ENCODE data around the gene DNAJC13. TPM values are rescaled to one million over a fixed set of nuclear protein-coding genes. Genes with fewer than 3 reads are reported as not detected.

The DNAJC13 gene
- total and polyA plus RNA-seq, 11 donors = 6.6 to 45.1 (median 29.8) TPM

DNA sequence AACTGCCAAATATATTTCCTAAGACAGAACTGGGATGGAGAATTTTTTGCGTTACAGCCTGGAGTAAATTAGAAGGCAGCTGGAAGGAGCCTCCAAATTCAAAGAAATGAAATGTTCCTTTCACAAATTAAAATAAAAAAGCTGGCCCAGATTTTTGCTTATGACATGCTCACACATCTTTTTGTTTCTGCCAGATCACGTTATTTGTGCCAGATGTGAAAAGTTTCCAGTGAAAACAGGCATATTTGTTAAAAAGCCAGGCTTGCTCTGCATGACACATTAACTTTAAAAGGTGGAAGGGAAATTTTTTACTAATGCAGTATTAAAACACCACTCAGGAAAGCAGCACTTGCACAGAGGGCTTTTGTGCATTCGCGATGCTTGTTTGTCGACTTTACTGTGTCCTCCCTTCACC, 156.5 kb downstream of the DNAJC13 start:
- peak overlapping the region in 5 of 12 donors; percentile 24 to 53 (median 51) for H3K27ac ChIP-seq
- H3K36me3 ChIP-seq = peaks cover 0 to 60% (median 42%) of the 10 kb centered on the region in 9 donors
- H3K4me3 ChIP-seq = no peak overlapping the region
- H3K4me1 ChIP-seq = peaks cover 0 to 21% (median 7%) of the 10 kb centered on the region in 12 donors
- no peaks in the 10 kb centered on the region for H3K27me3 ChIP-seq
- peaks cover 0 to 6% (median 0%) of the 10 kb centered on the region in 12 donors for H3K9me3 ChIP-seq
- ATAC-seq (peak in 2 of 4 donors; percentile 24 to 46), DNase-seq (no peak)
- WGBS, 4 donors = 70 to 84% (median 79%) methylated on average over 5 of the region's 5 CpGs
- TF ChIP-seq, protein P1, sequence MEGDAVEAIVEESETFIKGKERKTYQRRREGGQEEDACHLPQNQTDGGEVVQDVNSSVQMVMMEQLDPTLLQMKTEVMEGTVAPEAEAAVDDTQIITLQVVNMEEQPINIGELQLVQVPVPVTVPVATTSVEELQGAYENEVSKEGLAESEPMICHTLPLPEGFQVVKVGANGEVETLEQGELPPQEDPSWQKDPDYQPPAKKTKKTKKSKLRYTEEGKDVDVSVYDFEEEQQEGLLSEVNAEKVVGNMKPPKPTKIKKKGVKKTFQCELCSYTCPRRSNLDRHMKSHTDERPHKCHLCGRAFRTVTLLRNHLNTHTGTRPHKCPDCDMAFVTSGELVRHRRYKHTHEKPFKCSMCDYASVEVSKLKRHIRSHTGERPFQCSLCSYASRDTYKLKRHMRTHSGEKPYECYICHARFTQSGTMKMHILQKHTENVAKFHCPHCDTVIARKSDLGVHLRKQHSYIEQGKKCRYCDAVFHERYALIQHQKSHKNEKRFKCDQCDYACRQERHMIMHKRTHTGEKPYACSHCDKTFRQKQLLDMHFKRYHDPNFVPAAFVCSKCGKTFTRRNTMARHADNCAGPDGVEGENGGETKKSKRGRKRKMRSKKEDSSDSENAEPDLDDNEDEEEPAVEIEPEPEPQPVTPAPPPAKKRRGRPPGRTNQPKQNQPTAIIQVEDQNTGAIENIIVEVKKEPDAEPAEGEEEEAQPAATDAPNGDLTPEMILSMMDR (IDR thresholded peaks at IDR 0.05) = no peak
- no peak for TF ChIP-seq POLR2A (IDR thresholded peaks at IDR 0.05)
- intact Hi-C loops (cut with DNase I) = no loop called here

DNA sequence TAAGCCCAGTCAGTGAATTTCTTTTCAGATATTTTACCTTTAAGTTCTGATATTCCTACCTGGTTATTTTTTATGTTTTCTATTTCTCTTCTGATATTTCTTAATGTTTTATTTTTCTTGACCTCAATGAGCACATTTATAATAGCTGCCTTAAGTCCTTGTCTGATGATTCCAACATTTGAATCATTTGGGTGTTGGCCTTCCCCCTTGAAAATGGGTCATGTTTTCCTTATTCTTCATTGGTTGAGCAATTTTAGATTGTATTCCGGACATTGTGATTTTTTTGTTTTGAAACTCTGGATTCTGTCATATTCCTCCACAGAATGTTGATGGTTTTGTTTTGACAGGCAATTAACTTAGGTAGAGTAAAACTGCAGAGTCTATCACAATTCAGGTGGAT, 170.1 kb downstream of the DNAJC13 start:
- Histone ChIP-seq H3K27ac (no peak overlapping the region), H3K27me3 (no peaks in the 10 kb centered on the region), H3K9me3 (peaks cover 0 to 4% (median 0%) of the 10 kb centered on the region in 12 donors), H3K36me3 (peaks cover 0 to 33% (median 4%) of the 10 kb centered on the region in 9 donors), H3K4me1 (no peaks in the 10 kb centered on the region), H3K4me3 (no peak overlapping the region)
- intact Hi-C loops (cut with DNase I) = no loop called here
- WGBS, 4 donors = 78 to 88% (median 80%) methylated on average over 1 of the region's 1 CpG
- ATAC-seq (no peak), DNase-seq (no peak)
- no peak for TF ChIP-seq POLR2A (IDR thresholded peaks at IDR 0.05)
- TF ChIP-seq, protein P1 (IDR thresholded peaks at IDR 0.05) = no peak

Other genes with a start within 250 kb of the DNAJC13 start
- gene ACP3, start 100.1 kb upstream of the DNAJC13 start, total RNA-seq = 1 to 10 TPM in 4 of 9 donors, under 1 TPM in 4, not detected in 1; 0.21 to 6.2 (median 1.0) TPM
- gene ACP3, start 100.1 kb upstream of the DNAJC13 start, polyA plus RNA-seq = under 1 TPM; 0.08 to 0.25 TPM
- gene ACKR4, start 179.8 kb downstream of the DNAJC13 start, total RNA-seq = 1 to 10 TPM in 7 of 9 donors, under 1 TPM in 2; 0.69 to 3.0 (median 2.0) TPM
- 1 to 10 TPM in 1 of 2 donors, under 1 TPM in 1; 0.64 to 2.2 TPM for gene ACKR4, start 179.8 kb downstream of the DNAJC13 start, polyA plus RNA-seq
- 10 to 100 TPM; 18.3 to 38.8 (median 24.5) TPM for gene ACAD11, start 242.3 kb downstream of the DNAJC13 start, total RNA-seq
- 10 to 100 TPM in 1 of 2 donors, 1 to 10 TPM in 1; 8.9 to 14.1 TPM for gene ACAD11, start 242.3 kb downstream of the DNAJC13 start, polyA plus RNA-seq
- gene UBA5, start 242.8 kb downstream of the DNAJC13 start, total RNA-seq = 10 to 100 TPM; 25.3 to 38.6 (median 32.0) TPM
- 10 to 100 TPM; 25.7 to 59.1 TPM for gene UBA5, start 242.8 kb downstream of the DNAJC13 start, polyA plus RNA-seq